ENCODE measurements around the gene CD44. TPM values are rescaled to one million over a fixed set of nuclear protein-coding genes. Genes with fewer than 3 reads are reported as not detected.

CD44 gene
- total and polyA plus RNA-seq, 2 experiments from 2014 or later, result 405 to 519 TPM

DNA sequence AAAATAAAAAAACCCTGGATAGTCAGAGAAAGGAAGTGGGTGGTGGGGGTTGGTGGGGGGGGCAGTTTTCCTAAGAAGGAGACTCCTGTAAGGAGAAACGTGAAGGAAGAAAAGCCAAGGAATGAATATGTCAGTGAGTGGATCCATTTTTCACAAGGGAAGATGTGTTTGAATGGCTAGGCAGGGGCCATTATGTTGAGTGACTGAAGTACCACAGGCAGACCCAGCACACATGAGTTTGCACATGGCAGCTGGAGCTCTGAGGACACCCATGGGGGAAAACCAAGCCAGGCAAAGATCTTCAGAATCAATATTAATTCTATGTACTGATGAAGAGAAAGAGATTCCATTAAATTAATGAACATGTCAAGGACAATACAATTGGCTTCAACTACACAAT, 67.6 kb downstream of the CD44 start:
- peaks cover 97% of the 10 kb centered on the region for H3K79me2 ChIP-seq (ENCODE audit: insufficient read depth)
- in situ Hi-C loops (cut with MboI), result no loop called here

DNA sequence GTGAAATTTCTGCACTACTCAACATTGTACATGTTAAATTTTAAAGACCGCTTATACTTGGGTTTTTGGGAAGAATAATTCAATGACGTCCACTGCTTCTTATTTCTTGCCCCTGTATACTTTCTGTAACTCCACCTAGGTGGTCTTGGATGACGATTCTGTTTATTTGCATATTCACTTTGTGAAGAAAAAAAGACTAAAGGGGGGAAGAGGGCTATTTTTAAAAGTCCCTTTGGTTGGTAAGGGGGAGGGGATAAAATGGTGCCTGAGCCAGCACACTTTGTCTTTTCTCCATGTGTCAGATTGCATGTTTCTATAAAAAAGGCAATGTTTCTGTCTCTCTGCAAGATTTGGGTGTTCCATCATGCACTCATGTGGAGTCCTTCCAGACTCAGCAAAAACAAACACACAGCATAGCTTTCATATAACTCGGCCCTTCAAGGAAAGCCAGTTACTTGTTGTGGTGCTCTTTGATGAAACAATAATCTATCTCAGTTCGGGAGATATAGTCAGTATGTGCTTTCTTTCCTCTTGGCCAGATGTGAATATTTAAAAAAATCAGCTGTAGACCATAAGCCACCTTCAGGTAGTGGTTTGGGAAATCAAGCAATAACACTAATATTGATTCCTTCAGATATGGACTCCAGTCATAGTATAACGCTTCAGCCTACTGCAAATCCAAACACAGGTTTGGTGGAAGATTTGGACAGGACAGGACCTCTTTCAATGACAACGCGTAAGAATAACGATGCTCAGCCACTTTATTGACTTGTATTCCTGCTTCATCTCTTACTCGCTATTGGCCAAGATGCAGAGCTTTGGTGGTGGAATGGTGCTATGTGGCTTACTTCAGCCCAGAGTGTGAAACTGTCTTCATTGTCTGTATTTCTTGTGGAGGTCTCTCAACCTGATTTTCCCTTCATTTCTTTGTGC, 68.8 kb downstream of the CD44 start:
- Histone ChIP-seq H3K27me3 (replicated peaks; ENCODE audit: insufficient read depth) (no peaks in the 10 kb centered on the region), H3F3A (ENCODE audit: insufficient read depth) (peaks cover 97% of the 10 kb centered on the region), H4K20me1 (ENCODE audit: insufficient read depth) (no peaks in the 10 kb centered on the region), H3K4me1 (ENCODE audit: insufficient read depth) (peaks cover 12% of the 10 kb centered on the region), H3K4me2 (ENCODE audit: unreplicated experiment) (no peak overlapping the region), H3K36me3 (ENCODE audit: low read depth) (peaks cover 84% of the 10 kb centered on the region), H3K4me3 (no peak overlapping the region), H3K9me2 (ENCODE audit: insufficient read depth) (no peaks in the 10 kb centered on the region), H2AFZ (no peak overlapping the region), H3K27ac (peak overlapping the region; percentile 13; the same call in 1 of the 2 replicates), H3K9me3 (ENCODE audit: low read depth) (no peaks in the 10 kb centered on the region), H3K79me2 (ENCODE audit: insufficient read depth) (peaks cover 92% of the 10 kb centered on the region), H3K9ac (no peak overlapping the region)
- TF ChIP-seq EZH2 (IDR thresholded peaks at IDR 0.05; ENCODE audit: insufficient read depth, poor library complexity, severe bottlenecking) (no peak), EZH2phosphoT487 (IDR thresholded peaks at IDR 0.05; ENCODE audit: insufficient read depth, low read depth) (no peak)
- in situ Hi-C loops (cut with MboI), result no loop called here
- 79 to 81% methylated on average over 10 of the region's 10 CpGs for WGBS, 2 experiments (ENCODE audit: low coverage in 1 of 2, low lambda C conversion rate in 2 of 2, missing lambda C conversion rate in 2 of 2)
- DNase-seq, result no peak

More for the DNA sequence above, 67.6 kb downstream of the CD44 start:
- H3K9me3 ChIP-seq (ENCODE audit: low read depth), result no peaks in the 10 kb centered on the region
- no peaks in the 10 kb centered on the region for H4K20me1 ChIP-seq (ENCODE audit: insufficient read depth)
- H3K27me3 ChIP-seq (replicated peaks; ENCODE audit: insufficient read depth), result no peaks in the 10 kb centered on the region
- peak overlapping the region; percentile 13 for H3K27ac ChIP-seq
- no peak overlapping the region for H3K9ac ChIP-seq
- H2AFZ ChIP-seq, result no peak overlapping the region
- TF ChIP-seq EZH2 (IDR thresholded peaks at IDR 0.05; ENCODE audit: insufficient read depth, poor library complexity, severe bottlenecking) (no peak), EZH2phosphoT487 (IDR thresholded peaks at IDR 0.05; ENCODE audit: insufficient read depth, low read depth) (no peak)
- H3K36me3 ChIP-seq (ENCODE audit: low read depth), result peaks cover 91% of the 10 kb centered on the region
- peaks cover under 1% of the 10 kb centered on the region for H3K4me1 ChIP-seq (ENCODE audit: insufficient read depth)
- DNase-seq, result no peak
- WGBS, 2 experiments (ENCODE audit: low coverage in 1 of 2, low lambda C conversion rate in 2 of 2, missing lambda C conversion rate in 2 of 2), result 87 to 100% methylated on average over 1 of the region's 1 CpG
- H3K4me3 ChIP-seq, result no peak overlapping the region
- no peaks in the 10 kb centered on the region for H3K9me2 ChIP-seq (ENCODE audit: insufficient read depth)
- peaks cover 98% of the 10 kb centered on the region for H3F3A ChIP-seq (ENCODE audit: insufficient read depth)
- H3K4me2 ChIP-seq (ENCODE audit: unreplicated experiment), result no peak overlapping the region

DNA sequence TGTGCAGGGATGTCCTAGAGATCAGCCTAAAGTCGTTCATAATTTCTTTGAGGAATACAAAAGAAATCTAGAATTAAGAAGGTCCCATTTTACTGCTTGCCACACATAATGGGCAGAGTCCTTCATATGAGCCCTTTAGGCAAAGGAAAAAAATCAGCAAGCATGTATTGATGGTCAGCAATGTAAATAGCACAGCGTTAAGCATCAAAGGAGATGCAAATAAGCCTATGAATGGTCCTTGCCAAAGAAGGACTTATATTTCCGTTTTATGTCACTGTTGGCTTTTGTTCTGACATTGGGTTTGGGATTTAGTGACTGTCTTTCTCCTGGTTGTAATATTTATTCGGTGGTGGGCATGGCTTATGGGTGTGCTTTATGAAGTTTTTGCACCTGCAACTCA, 69.8 kb downstream of the CD44 start:
- H3K36me3 ChIP-seq (ENCODE audit: low read depth), result peaks cover 78% of the 10 kb centered on the region
- peaks cover 23% of the 10 kb centered on the region for H3K4me1 ChIP-seq (ENCODE audit: insufficient read depth)
- H2AFZ ChIP-seq, result no peak overlapping the region
- no peak overlapping the region for H3K4me3 ChIP-seq
- H3F3A ChIP-seq (ENCODE audit: insufficient read depth), result peaks cover 97% of the 10 kb centered on the region
- in situ Hi-C loops (cut with MboI), result no loop called here
- H4K20me1 ChIP-seq (ENCODE audit: insufficient read depth), result no peaks in the 10 kb centered on the region
- no peaks in the 10 kb centered on the region for H3K9me2 ChIP-seq (ENCODE audit: insufficient read depth)
- TF ChIP-seq EZH2phosphoT487 (IDR thresholded peaks at IDR 0.05; ENCODE audit: insufficient read depth, low read depth) (no peak), EZH2 (IDR thresholded peaks at IDR 0.05; ENCODE audit: insufficient read depth, poor library complexity, severe bottlenecking) (no peak)
- H3K9me3 ChIP-seq (ENCODE audit: low read depth), result no peaks in the 10 kb centered on the region
- no peaks in the 10 kb centered on the region for H3K27me3 ChIP-seq (replicated peaks; ENCODE audit: insufficient read depth)
- no peak overlapping the region for H3K27ac ChIP-seq
- no peak for DNase-seq
- no peak overlapping the region for H3K9ac ChIP-seq
- 74 to 76% methylated on average over 4 of the region's 4 CpGs for WGBS, 2 experiments (ENCODE audit: low coverage in 1 of 2, low lambda C conversion rate in 2 of 2, missing lambda C conversion rate in 2 of 2)
- peaks cover 92% of the 10 kb centered on the region for H3K79me2 ChIP-seq (ENCODE audit: insufficient read depth)
- no peak overlapping the region for H3K4me2 ChIP-seq (ENCODE audit: unreplicated experiment)

DNA sequence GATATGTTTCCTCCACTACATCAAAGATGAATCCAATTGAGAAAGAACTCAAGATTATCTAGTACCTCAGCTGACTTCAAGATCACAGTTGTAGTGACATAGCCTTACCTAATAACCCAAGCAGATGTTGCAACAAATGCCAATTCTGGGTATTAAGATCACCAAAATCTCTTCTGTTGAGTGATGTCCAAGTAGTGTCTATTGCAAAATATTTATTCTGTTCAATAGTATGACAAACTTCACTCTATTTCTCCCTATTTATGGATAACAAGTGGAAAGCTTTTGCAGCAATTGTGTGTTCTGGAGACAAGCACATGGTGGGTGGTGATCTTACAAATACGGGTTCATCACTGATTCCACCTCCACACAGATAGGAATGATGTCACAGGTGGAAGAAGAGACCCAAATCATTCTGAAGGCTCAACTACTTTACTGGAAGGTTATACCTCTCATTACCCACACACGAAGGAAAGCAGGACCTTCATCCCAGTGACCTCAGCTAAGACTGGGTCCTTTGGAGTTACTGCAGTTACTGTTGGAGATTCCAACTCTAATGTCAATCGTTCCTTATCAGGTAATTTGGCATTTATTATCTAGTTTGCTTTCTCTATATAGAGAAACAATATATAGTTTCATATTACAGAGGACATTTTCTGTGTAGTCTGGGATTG, 72.0 kb downstream of the CD44 start:
- peaks cover 95% of the 10 kb centered on the region for H3F3A ChIP-seq (ENCODE audit: insufficient read depth)
- H3K4me2 ChIP-seq (ENCODE audit: unreplicated experiment), result no peak overlapping the region
- H3K9me3 ChIP-seq (ENCODE audit: low read depth), result no peaks in the 10 kb centered on the region
- TF ChIP-seq EZH2 (IDR thresholded peaks at IDR 0.05; ENCODE audit: insufficient read depth, poor library complexity, severe bottlenecking), result no peak
- TF ChIP-seq EZH2phosphoT487 (IDR thresholded peaks at IDR 0.05; ENCODE audit: insufficient read depth, low read depth), result no peak
- peak; percentile 42 for DNase-seq
- no peak overlapping the region for H2AFZ ChIP-seq
- H3K79me2 ChIP-seq (ENCODE audit: insufficient read depth), result peaks cover 70% of the 10 kb centered on the region
- H3K36me3 ChIP-seq (ENCODE audit: low read depth), result peaks cover 59% of the 10 kb centered on the region
- H3K27ac ChIP-seq, result peak overlapping the region; percentile 97
- no peaks in the 10 kb centered on the region for H4K20me1 ChIP-seq (ENCODE audit: insufficient read depth)
- no peaks in the 10 kb centered on the region for H3K27me3 ChIP-seq (replicated peaks; ENCODE audit: insufficient read depth)
- no peak overlapping the region for H3K9ac ChIP-seq
- 62 to 73% methylated on average over 3 of the region's 3 CpGs for WGBS, 2 experiments (ENCODE audit: low coverage in 1 of 2, low lambda C conversion rate in 2 of 2, missing lambda C conversion rate in 2 of 2)
- H3K4me3 ChIP-seq, result no peak overlapping the region
- H3K9me2 ChIP-seq (ENCODE audit: insufficient read depth), result no peaks in the 10 kb centered on the region
- in situ Hi-C loops (cut with MboI), result no loop called here
- H3K4me1 ChIP-seq (ENCODE audit: insufficient read depth), result peaks cover 43% of the 10 kb centered on the region

Measured in GM23248 (cell line).